Measurements from ENCODE around the gene ALDH1B1.

ALDH1B1 gene

GRCh38 chr9:38392235-38393127 lies at the start of gene ALDH1B1:
Gene ALDH1B1, plus strand, starts transcription at chr9:38392702. Its CDS starts 3,047 bp downstream, at chr9:38395749.
- DNase-seq (ENCODE audit: low read depth in 2 of 3, low spot score in 2 of 3): peak; percentile 40 to 64 (median 48)

GRCh38 chr9:38343037-38343436 lies 49.5 kb upstream of the ALDH1B1 start:
- no peak for DNase-seq (ENCODE audit: low read depth in 2 of 3, low spot score in 2 of 3)

GRCh38 chr9:38343552-38343951 lies 49.0 kb upstream of the ALDH1B1 start:
- no peak for DNase-seq (ENCODE audit: low read depth in 2 of 3, low spot score in 2 of 3)

GRCh38 chr9:38344566-38345324 lies 47.8 kb upstream of the ALDH1B1 start:
- DNase-seq (ENCODE audit: low read depth in 2 of 3, low spot score in 2 of 3): no peak

- no peak for DNase-seq (ENCODE audit: low read depth in 2 of 3, low spot score in 2 of 3)
Observed at GRCh38 chr9:38345851-38346755, 46.4 kb upstream of the ALDH1B1 start.

- no peak for DNase-seq (ENCODE audit: low read depth in 2 of 3, low spot score in 2 of 3)
Observed at GRCh38 chr9:38346811-38347210, 45.7 kb upstream of the ALDH1B1 start.

GRCh38 chr9:38347271-38347671 lies 45.2 kb upstream of the ALDH1B1 start:
- DNase-seq (ENCODE audit: low read depth in 2 of 3, low spot score in 2 of 3): no peak

GRCh38 chr9:38347946-38348345 lies 44.6 kb upstream of the ALDH1B1 start:
- DNase-seq (ENCODE audit: low read depth in 2 of 3, low spot score in 2 of 3): no peak

- no peak for DNase-seq (ENCODE audit: low read depth in 2 of 3, low spot score in 2 of 3)
Observed at GRCh38 chr9:38350529-38350928, 42.0 kb upstream of the ALDH1B1 start.

GRCh38 chr9:38352530-38353328 lies 39.8 kb upstream of the ALDH1B1 start:
- DNase-seq (ENCODE audit: low read depth in 2 of 3, low spot score in 2 of 3): no peak

- no peak for DNase-seq (ENCODE audit: low read depth in 2 of 3, low spot score in 2 of 3)
Observed at GRCh38 chr9:38355115-38355514, 37.4 kb upstream of the ALDH1B1 start.

- no peak for DNase-seq (ENCODE audit: low read depth in 2 of 3, low spot score in 2 of 3)
Observed at GRCh38 chr9:38355517-38356120, 36.9 kb upstream of the ALDH1B1 start.

GRCh38 chr9:38356851-38357250 lies 35.7 kb upstream of the ALDH1B1 start:
- DNase-seq (ENCODE audit: low read depth in 2 of 3, low spot score in 2 of 3): no peak

- no peak for DNase-seq (ENCODE audit: low read depth in 2 of 3, low spot score in 2 of 3)
Observed at GRCh38 chr9:38357350-38358114, 35.0 kb upstream of the ALDH1B1 start.

GRCh38 chr9:38358390-38359296 lies 33.9 kb upstream of the ALDH1B1 start:
- no peak for DNase-seq (ENCODE audit: low read depth in 2 of 3, low spot score in 2 of 3)

- no peak for DNase-seq (ENCODE audit: low read depth in 2 of 3, low spot score in 2 of 3)
Observed at GRCh38 chr9:38359297-38359653, 33.2 kb upstream of the ALDH1B1 start.

- no peak for DNase-seq (ENCODE audit: low read depth in 2 of 3, low spot score in 2 of 3)
Observed at GRCh38 chr9:38359689-38360385, 32.7 kb upstream of the ALDH1B1 start.

All from activated CD8-positive, alpha-beta memory T cell treated with anti-CD3 and anti-CD28 coated beads for 48 hours (primary cell).